NCI-H1417 (cell line): Measurements from ENCODE around the gene FSTL3.
A peak's percentile ranks its signal among the peaks of the same experiment; 100 is the strongest.
"Not testable (repeated sequence)": the region's sequence is repeated elsewhere in the genome, so short reads cannot be mapped to it uniquely, and the experiment has no call there.

Experiments
- DNase-seq, 3 experiments: peaks; one replicate each; lab custom pipeline; 2025; lab: John Stamatoyannopoulos, UW

FSTL3 gene

DNA sequence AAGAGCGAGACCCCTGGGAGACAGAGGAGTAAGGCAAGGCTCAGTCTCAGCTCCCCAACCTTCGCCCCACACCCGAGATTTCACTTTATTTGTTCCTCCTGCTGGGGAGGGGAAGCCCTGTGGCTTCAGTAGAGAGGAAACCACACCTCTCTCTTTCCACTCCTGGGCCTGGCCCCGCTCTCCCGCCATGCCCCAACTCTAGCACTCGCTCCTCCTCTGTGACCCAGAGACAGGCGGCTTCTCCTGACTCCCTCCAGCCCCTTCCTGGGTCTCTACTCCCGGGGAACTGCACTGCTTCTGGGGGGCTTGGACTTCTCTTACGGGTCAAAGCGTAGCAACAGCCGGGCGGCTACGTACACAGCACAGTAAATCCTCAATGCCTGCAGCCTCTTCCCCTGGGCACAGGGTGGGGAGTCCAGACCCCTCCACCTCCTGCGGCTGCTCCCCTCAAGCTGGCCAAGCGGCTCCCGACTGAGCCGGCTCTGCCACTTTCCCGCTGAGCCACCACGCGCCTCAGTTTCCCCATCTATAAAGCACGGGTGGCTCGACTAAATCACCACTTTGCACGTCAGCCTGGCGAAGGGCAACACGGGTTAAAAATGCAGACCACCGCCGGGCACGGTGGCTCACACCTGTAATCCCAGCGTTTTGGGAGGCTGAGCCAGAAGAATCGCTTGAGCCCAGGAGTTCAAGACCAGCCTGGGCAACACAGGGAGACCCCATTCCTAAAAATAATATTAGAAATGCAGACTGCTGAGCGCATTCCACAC, 14.6 kb upstream of the FSTL3 start:
- no peak for DNase-seq

DNA sequence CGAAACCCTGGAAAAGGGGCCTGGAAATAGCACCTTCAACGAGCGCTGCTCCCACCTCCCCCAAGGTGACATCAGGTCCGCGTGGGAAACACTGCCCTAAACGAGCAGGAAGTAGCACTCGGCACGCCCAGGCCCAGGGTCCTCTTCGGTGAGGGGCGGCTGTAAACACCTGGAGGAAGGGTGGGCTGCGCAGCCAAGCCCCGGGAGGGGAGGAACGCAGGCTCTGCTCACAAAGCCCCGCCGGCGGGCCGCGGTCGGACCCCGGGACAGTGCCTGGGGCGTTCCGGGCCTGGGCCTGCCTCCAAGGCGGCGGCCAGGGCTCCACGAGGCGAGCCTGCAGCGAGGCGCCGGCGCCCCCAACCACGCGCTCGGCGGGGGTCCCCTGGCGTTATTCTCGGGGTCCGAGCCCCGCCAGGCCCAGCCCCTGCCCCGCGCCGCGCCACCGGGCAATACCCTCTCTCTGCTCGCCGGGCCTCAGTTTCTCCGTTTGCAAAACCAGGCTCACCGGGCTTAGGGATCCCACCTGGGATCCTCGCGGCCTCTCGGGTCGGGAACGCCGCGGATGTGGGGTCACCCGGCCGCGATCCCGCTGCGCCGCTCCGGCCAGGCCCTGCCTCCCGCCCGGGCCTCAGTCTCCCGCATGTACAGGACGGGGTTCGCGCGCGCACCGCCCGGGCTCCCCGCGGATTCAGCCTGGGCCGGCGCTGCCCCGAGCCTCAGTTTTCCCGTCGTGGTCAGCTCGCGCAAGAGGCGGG, 13.8 kb upstream of the FSTL3 start:
- DNase-seq, result peak in 2 of 3 experiments; percentile 58 to 65

DNA sequence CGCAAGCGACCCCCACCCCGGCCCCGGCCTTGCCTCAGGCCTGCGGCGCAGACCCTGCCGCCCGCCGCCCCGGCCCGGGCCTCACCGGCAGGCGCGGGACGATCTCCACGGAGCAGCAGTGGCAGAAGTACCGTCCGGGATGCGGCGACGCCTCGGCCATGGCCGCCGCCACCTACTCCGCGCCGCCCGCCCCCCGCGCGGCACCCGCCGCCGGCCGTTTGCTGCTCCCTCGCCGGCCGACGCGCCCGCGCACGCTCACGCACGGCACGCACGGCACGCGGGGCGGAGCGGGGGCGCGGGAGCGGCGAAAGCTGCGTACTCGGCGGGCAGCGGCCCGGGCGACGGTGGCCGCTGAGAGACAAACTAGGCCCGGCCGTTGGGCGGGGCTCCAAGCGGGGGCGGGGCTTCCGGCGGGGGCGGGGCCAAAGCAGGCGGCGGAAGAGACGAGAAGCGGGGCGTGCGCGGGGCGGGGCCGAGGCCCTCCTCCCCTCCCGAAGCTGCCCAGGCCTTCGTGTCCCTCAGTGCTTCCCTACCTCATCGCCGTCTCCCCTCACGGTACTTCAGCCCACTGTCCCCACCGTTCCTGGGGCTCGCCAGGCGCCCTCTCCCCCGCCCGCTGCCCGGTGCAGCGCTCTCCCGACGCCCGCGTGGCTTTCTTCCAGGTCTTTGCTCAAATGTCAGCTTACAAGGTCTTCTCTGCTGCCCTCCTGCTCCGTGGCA, 13.1 kb upstream of the FSTL3 start, which contains the start of gene RNF126:
TSS of gene RNF126 (minus strand) at position 253 of the 720 bp plus-strand sequence. CDS start at position 160, 93 bp downstream.
- DNase-seq, result peak; percentile 96 to 98 (median 96)

DNA sequence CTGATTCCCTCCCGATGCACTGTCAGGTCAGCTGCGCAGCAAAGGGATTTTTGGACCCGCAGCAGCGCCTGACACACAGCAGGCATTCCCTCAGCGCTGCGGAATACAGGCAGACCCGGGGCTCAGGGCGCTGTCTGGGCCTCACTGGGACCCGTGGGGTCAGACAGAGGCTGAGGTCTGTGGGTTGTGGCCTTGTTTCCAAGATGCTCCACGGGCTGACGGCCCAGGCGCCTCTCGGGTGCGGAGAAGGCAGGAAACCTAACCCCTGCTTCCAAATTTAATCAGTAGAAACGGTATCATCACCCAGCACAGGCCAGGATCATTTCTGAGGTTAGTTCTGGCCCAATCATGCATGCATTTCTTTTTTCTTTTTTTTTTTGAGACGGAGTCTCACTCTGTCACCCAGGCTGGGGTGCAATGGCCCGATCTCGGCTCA, 12.5 kb upstream of the FSTL3 start:
- DNase-seq, result no peak

DNA sequence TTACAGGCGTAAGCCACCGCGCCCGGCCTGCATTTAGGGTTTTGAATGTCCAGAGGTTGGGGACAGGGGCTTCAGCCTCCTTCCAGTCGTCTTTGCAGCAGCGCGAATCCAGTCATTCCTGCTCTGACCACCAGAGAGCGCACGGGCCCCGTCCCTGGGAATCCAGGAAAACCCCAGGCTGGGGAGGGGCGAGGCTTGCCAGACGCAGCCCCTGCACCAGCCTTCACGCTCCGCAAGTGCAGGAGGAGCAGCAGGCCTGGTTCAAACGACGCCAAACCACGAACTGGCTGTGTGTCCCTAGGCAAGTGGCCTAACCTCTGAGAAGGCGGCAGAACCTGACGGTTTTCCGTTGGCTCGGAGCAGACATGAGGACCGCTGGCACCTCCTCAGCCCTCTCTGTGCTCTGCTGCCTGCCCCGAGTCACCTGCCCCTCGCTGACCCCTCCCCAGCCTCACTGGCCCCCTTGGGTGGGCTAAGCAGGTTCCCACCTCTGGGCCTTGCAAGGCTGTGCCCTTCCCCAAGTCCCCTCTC, 11.2 kb upstream of the FSTL3 start:
- peak; percentile 89 to 95 (median 91) for DNase-seq

DNA sequence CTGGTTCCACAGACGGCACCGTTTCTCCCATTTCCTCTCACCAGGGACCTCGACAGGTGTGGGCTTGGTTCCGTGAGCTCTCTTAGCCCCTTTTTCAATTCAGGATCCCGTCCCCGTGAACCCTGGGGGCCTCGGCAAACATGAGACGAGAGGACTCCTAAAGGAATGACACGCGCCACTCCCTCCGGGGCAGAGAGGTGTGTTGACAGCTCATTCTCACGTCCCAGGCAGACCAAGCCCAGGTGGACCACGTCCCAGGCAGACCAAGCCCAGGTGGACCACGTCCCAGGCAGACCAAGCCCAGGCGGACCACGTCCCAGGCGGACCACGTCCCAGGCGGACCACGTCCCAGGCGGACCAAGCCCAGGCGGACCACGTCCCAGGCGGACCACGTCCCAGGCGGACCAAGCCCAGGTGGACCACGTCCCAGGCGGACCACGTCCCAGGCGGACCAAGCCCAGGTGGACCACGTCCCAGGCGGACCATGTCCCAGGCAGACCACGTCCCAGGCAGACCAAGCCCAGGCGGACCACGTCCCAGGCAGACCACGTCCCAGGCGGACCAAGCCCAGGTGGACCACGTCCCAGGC, 9.1 kb upstream of the FSTL3 start:
- DNase-seq, result not testable (repeated sequence)

DNA sequence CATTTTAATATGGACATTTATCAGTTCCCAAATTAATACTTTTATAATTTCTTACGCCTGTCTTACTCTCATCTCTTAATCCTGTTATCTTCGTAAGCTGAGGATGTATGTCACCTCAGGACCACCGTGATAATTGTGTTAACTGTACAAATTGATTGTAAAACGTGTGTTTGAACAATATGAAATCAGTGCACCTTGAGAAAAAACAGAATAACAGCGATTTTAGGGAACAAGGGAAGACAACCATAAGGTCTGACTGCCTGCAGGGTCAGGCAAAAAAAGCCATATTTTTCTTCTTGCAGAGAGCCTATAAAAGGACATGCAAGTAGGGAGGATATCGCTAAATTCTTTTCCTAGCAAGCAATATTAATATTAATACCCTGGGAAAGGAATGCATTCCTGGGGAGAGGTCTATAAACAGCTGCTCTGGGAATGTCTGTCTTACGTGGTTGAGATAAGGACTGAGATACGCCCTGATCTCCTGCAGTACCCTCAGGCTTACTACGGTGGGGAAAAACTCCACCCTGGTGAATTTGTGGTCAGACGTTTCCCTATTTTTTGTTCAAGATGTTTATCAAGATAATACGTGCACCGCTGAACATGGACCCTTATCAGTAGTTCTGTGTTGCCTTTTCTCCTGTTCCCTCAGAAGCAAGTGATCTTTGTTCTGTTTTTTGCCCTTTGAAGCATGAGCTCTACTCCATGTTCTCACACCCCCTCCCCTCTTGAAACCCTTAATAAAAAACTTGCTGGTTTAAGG, 7.3 kb upstream of the FSTL3 start:
- DNase-seq, result not testable (repeated sequence)

DNA sequence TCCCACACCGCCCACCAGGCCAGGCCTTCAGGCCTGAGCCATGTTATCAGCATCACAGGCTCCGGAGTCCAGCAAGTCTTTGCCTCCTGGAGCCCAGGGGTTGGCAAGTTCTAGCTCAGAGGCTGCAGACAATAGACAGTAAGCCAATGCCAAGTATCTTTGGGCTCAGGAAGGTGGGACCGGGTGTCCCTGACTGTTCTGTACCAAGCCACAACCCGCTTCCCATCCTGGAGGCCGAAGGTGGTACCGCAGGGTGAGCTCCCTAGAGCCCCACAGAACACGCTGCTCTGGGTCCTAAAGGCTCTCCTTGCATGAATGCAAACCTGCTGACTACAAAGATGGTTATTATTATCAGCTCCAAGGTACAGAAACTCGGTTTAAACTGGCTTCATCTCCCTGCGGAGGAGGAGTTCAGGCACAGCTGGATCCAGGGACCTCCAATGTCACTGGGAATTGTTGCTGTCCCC, 5.5 kb upstream of the FSTL3 start:
- DNase-seq, result no peak

DNA sequence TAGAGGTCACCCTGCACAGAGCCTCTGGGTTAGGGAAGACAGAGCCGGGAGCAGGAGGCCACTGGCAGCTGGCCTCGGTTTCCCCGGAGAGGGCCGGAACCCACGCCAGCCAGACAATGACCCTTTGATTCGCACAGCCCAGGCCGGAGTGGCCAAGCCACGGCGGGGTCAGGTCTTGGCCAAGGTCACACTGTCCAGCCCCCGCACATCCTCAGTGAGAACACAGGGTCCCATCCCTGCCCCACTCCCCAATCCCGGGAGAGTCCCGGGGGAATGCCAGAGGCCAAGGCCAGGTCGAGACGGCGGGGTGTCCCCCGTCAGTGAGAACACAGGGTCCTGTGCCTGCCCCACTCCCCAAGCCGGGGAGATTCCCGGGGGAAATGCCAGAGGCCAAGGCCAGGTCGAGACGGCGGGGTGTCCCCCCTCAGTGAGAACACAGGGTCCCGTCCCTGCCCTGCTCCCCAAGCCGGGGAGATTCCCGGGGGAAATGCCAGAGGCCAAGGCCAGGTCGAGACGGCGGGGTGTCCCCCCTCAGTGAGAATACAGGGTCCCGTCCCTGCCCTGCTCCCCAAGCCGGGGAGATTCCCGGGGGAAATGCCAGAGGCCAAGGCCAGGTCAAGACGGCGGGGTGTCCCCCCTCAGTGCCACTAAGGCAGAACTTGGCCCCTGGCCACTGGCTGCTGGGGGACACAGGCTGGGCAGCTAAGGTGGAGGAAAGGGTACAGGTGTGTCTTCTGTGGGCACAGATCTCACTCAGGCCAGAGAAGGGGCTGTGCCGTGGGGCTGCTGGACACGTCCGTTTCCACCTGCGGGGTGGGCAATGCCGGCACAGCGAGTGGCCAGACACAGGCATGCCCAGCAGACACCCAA, 1.7 kb upstream of the FSTL3 start:
- DNase-seq, result no peak

DNA sequence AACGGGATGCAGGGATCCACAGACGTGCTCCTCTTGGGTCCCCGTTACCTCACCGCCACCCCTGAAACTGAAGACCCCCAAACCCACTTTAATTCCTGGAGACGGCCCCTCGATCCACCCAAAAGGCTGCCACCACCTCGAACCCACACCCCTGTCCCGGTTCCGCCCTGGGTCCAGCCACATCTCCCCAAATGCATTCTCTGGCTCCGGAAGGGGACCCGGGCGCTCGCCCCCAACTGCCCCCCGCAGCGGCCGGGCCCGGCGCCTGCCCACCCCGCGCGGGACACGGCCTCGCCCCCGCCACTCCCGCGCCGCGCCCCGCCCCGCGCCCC, 219 bp upstream of the FSTL3 start:
- DNase-seq, result no peak

DNA sequence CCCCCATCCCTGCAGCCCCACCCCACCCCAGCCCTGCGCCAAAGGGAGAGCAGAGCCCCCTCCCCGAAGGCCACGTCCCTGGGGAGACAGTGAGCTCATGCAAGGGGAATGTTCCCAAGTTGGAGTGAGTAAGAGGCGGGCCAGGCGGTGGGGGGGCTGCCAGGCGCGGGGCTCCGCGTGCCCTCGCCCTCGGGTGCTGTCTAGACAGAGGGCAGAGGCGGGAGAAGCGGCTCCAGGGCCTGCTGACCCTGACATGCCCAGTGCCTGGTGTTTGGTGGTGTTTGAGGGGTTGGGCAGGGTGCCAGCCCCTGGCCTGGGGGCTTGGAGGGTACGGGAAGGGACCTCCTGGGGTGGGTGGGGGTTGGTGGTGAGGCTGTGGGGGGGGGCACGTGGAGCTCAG, 1.0 kb downstream of the FSTL3 start:
- peak in 1 of 3 experiments; percentile 68 for DNase-seq

DNA sequence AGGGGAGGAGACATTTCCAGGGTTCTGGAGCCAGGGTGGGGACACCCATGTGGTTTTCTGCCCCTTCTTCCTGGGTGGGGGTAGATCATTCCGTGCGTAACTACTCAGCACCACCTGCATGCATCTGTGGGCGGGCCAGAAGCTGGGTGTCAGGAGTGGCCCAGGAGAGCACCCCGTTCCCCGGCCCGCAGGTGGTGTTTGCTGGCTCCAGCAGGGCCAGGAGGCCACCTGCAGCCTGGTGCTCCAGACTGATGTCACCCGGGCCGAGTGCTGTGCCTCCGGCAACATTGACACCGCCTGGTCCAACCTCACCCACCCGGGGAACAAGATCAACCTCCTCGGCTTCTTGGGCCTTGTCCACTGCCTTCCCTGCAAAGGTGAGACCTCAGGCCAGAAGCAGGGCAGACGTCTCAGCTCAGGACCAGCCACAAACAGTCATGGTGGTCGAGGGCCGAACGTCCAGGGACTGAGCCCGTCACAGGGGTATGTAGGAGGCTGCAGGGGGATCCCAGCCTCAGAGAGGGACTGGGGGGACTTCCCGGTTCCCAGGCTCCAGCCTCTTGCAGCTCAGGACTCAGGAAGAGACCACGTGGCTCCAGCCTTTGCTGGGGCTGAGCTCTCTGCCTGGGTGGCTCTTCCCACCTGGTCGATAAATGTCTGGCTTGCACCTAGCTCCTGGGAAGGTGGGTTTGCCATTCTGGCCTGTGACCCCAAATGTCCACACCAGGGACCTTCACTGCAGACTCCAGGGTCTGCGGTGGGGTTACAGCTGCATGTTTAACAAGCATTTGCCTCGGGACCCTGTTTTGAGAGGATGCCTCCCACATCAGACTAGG, 1.6 kb downstream of the FSTL3 start:
- peak in 2 of 3 experiments; percentile 54 to 70 for DNase-seq

DNA sequence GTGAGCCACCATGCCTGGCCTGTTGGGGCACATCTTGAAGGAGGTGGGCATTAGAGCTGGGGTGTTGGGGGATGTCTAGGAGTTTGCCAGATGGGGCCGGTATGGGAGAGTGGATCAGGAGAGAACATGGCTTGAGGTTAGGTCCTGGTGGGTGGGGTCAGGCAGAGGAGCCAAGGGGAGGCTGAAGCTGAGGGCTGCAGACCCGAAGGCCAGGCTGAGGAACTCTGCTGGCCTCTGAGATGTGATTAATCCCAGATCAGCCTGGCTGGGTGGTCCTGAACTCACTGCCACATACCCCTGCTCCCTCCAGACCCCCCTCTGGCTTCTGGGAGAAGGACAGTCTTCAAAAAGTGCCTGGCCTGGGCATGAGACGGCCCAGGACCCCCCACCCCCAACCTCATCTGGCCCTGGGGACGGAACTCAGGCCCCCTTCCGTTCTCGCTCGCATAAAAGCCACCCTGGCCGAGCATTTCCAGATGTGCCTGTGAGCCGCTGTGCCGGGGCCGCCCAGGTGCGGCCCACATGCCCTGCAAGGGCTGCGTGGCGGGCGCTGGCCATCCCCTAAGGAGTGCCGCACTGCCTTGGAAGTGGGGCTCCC, 2.7 kb downstream of the FSTL3 start:
- DNase-seq, result no peak

DNA sequence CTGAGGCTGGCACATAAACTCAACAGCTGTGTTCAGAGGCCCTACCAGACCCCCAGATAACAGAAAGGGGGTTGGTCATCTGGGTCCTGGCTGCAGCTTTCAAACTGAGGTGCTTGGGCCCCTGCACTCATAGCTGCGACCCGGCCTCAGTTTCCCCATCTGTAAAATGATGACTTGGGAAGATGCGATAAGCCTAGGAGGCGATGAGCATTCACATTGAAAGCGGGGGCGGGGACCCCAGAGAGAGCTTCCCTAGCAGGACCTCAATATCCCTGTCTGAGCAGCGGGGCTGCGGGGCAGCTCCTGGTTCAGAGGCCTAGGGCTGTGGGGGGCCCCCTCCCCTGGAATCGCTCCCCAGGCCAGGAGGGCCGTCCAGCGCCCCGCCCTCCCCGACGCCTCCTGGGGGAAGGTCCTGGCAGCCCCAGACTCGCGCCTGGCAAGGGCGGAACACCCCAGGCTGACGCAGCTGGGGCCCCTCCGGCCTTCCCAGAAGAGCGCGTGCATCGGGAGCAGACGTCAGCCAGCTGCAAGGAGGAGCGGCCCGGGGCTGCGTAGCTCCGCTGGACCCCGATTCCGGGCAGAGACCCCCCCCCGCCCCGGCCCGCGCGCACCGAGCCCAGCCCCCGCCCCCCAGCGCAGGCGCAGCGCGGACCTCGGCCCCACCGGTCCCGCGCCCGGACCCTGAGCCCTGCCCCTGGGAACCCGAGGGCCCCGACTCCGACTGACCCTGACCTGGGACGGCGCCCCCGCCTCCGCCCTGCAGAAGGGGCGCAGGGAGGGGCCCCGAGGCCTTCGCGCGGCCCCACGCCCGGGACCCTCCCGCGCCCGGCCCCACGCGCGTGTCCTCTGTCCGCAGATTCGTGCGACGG, 3.5 kb downstream of the FSTL3 start:
- peak in 2 of 3 experiments; percentile 76 to 81 for DNase-seq

DNA sequence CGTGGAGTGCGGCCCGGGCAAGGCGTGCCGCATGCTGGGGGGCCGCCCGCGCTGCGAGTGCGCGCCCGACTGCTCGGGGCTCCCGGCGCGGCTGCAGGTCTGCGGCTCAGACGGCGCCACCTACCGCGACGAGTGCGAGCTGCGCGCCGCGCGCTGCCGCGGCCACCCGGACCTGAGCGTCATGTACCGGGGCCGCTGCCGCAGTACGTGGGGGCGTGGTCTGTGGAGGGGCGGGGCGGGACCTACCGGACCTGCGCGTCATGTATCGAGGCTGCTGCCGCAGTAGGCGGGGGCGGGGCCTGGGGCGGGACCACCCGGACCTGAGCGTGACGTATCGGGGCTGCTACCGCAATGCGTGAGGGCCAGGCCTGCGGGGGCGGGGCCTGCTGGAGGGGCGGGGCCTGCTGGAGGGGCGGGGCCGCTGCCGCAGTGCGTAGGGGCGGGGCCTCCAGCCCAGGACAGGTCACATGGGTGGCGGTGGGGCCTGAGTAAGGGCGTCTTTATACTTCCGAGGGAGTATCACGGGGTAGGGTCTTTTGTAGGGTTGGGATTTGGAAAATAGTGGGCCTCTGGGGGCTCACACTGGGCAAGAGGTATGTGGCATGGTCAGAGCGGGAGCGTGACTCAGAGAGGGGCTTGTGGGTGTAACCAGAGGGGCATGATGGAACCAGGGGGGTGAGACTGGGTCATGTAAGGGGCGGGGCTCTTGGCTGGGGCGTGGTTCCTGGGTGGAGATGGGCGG, 4.3 kb downstream of the FSTL3 start:
- DNase-seq, result peak; percentile 98 to 100 (median 100)

DNA sequence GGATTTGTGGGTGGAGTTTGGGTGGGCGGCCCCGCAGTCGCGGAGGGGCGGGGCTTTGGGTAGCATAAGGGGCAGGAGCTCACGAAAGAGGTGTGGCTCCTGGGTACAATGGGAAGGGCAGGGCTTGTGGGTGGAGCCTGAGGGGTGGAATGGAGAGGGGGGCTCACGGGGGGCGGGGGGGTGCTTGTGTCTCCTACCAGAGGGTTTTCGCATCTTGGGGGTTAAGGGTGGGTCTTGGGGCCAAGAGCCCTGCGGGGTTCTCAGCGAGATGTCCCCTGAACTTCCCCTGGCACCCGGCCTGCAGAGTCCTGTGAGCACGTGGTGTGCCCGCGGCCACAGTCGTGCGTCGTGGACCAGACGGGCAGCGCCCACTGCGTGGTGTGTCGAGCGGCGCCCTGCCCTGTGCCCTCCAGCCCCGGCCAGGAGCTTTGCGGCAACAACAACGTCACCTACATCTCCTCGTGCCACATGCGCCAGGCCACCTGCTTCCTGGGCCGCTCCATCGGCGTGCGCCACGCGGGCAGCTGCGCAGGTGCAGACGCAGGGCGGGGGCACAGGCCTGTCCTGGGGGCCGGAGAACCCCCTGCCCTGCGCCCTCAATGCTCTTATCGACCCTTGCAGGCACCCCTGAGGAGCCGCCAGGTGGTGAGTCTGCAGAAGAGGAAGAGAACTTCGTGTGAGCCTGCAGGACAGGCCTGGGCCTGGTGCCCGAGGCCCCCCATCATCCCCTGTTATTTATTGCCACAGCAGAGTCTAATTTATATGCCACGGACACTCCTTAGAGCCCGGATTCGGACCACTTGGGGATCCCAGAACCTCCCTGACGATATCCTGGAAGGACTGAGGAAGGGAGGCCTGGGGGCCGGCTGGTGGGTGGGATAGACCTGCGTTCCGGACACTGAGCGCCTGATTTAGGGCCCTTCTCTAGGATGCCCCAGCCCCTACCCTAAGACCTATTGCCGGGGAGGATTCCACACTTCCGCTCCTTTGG, 5.1 kb downstream of the FSTL3 start:
- DNase-seq, result peak; percentile 78 to 91 (median 83)
